K562 (cell line): ENCODE data around the gene GRB10.

Experiments
- CREB1 ChIP-seq, 2 experiments: sonication (generic) in 1 of 2; formaldehyde crosslinking in 1 of 2; IDR thresholded peaks; 2 replicates each; pipeline versions ENCODE4 v1.6.1 to v1.8.0; 2012 to 2022; ENCODE audit warnings: inconsistent platforms in 1 of 2, mild to moderate bottlenecking in 1 of 2, missing genetic modification reagents in 1 of 2, moderate library complexity in 1 of 2
- DMBX1 ChIP-seq: fragments of 250-450 bp; sonication (Bioruptor Pico); IDR thresholded peaks from 2 replicates; pipeline ENCODE4 v1.8.0; 2022; ENCODE audit warnings: inconsistent platforms, mild to moderate bottlenecking, moderate library complexity, borderline replicate concordance
- MAFK ChIP-seq: IDR thresholded peaks from 2 replicates; pipeline ENCODE4 v1.6.1; 2011; ENCODE audit warnings: low read length, improper control_type of control experiment
- NCOR1 ChIP-seq: fragments of 450-650 bp; IDR thresholded peaks from 2 replicates; pipeline ENCODE4 v1.6.1; 2016; ENCODE audit warnings: mild to moderate bottlenecking, moderate library complexity
- YY1 ChIP-seq, 3 experiments: IDR thresholded peaks; 2 replicates each; pipeline ENCODE4 v1.6.1; 2011; ENCODE audit warnings: low read length in 2 of 3, mild to moderate bottlenecking in 2 of 3, moderate library complexity in 2 of 3, borderline replicate concordance in 1 of 3, control low read depth in 1 of 3, low read depth in 1 of 3; ENCODE audit not compliant: insufficient read depth in 3 of 3, insufficient replicate concordance in 2 of 3, control insufficient read depth in 1 of 3, insufficient read length in 1 of 3; ENCODE audit errors: extremely low read depth in 1 of 3
- ZNF12 ChIP-seq: sonication (generic); formaldehyde crosslinking; IDR thresholded peaks from 2 replicates; pipeline ENCODE4 v1.4.0; 2020; ENCODE audit warnings: mild to moderate bottlenecking, missing genetic modification reagents
- ZNF274 ChIP-seq: IDR thresholded peaks from 2 replicates; pipeline ENCODE4 v1.6.1; 2011; ENCODE audit warnings: low read depth, mild to moderate bottlenecking, low read length, moderate library complexity, borderline replicate concordance
- TF ChIP-seq, protein P1 (sequence below): fragments of 250-450 bp; sonication (Bioruptor Pico); IDR thresholded peaks from 2 replicates; pipeline ENCODE4 v1.4.0; 2020; ENCODE audit warnings: mild to moderate bottlenecking

DNA sequence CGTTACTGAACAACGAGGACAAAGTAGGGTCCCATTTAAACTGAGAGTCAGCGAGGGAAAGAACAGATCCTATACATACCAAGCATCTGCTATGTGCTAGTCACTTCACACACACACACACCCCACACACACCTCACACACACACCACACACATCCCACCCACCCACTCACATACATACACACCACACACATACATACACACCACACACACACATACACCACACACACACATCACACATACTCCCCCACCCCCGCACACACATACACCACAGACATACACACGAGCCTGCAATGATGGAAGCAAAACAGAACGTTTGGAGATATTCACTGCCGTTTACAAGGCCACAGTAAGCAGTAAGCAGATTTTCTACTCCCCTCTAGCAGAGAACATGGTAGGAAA lies 607 bp upstream of the GRB10 start:
- TF ChIP-seq ZNF12 = no peak
- no peak for TF ChIP-seq ZNF274
- TF ChIP-seq MAFK = no peak
- TF ChIP-seq DMBX1 (CRISPR knock-in tag) = no peak
- no peak for TF ChIP-seq YY1 (IDR thresholded peaks at IDR 0.05; ENCODE audit: borderline replicate concordance in 1 of 3, control insufficient read depth in 1 of 3, extremely low read depth in 1 of 3, insufficient read depth in 3 of 3, insufficient read length in 1 of 3, insufficient replicate concordance in 2 of 3, low read depth in 1 of 3, low read length in 2 of 3)
- TF ChIP-seq NCOR1 = no peak
- TF ChIP-seq, protein P1, sequence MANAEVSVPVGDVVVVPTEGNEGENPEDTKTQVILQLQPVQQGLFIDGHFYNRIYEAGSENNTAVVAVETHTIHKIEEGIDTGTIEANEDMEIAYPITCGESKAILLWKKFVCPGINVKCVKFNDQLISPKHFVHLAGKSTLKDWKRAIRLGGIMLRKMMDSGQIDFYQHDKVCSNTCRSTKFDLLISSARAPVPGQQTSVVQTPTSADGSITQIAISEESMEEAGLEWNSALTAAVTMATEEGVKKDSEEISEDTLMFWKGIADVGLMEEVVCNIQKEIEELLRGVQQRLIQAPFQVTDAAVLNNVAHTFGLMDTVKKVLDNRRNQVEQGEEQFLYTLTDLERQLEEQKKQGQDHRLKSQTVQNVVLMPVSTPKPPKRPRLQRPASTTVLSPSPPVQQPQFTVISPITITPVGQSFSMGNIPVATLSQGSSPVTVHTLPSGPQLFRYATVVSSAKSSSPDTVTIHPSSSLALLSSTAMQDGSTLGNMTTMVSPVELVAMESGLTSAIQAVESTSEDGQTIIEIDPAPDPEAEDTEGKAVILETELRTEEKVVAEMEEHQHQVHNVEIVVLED (CRISPR knock-in tag) = no peak
- no peak for TF ChIP-seq CREB1 (IDR thresholded peaks at IDR 0.05)
- TF ChIP-seq CREB1 (CRISPR knock-in tag; IDR thresholded peaks at IDR 0.05) = no peak
